Mesendoderm (in vitro differentiated cells): ENCODE results near the gene ALDH8A1.
A peak's percentile ranks its signal among the peaks of the same experiment; 100 is the strongest.

Source experiments
- DNase-seq: peaks from one replicate; pipeline ENCODE4 v3.0.0; 2013
- H2AK5ac ChIP-seq: 2 replicates; pipeline ENCODE4 v1.6.1; 2013; ENCODE audit warnings: low read length, inconsistent platforms
- H2BK120ac ChIP-seq: 2 replicates; pipeline ENCODE4 v1.6.1; 2013; ENCODE audit warnings: low read depth, mild to moderate bottlenecking, low read length, moderate library complexity, mixed read lengths
- H2BK15ac ChIP-seq: replicated peaks from 2 replicates; pipeline ENCODE4 v1.6.1; 2013; ENCODE audit warnings: low read depth, mild to moderate bottlenecking, moderate library complexity
- H2BK5ac ChIP-seq: 2 replicates; pipeline ENCODE4 v1.6.1; 2013; ENCODE audit warnings: low read length, inconsistent platforms
- H3K18ac ChIP-seq: 2 replicates; pipeline ENCODE4 v1.6.1; 2013; ENCODE audit warnings: mild to moderate bottlenecking, low read length, mixed read lengths
- H3K23ac ChIP-seq: one replicate; pipeline ENCODE4 v1.6.1; 2013; ENCODE audit warnings: low read length
- H3K27ac ChIP-seq: 2 replicates; pipeline ENCODE4 v1.5.1; 2013; ENCODE audit warnings: low read depth, mild to moderate bottlenecking, inconsistent platforms, low read length, moderate library complexity
- H3K27me3 ChIP-seq: 2 replicates; pipeline ENCODE4 v1.6.1; 2013; ENCODE audit warnings: low read length, control low read depth, mild to moderate bottlenecking, inconsistent platforms; ENCODE audit not compliant: insufficient read depth, poor library complexity
- H3K36me3 ChIP-seq: 2 replicates; pipeline ENCODE4 v1.6.1; 2013; ENCODE audit warnings: low read length, inconsistent platforms; ENCODE audit not compliant: control insufficient read depth, insufficient read depth
- H3K4ac ChIP-seq: one replicate; pipeline ENCODE4 v1.6.1; 2013; ENCODE audit warnings: low read depth, mild to moderate bottlenecking, low read length, moderate library complexity
- H3K4me1 ChIP-seq: 2 replicates; pipeline ENCODE4 v1.6.1; 2013; ENCODE audit warnings: low read depth, low read length, inconsistent platforms; ENCODE audit not compliant: control insufficient read depth
- H3K4me2 ChIP-seq: 2 replicates; pipeline ENCODE4 v1.6.1; 2013; ENCODE audit warnings: low read length
- H3K4me3 ChIP-seq: 2 replicates; pipeline ENCODE4 v1.5.1; 2013; ENCODE audit warnings: mild to moderate bottlenecking, low read length
- H3K56ac ChIP-seq: one replicate; pipeline ENCODE4 v1.6.1; 2013; ENCODE audit warnings: low read length
- H3K79me1 ChIP-seq: 2 replicates; pipeline ENCODE4 v1.6.1; 2013; ENCODE audit warnings: low read length, inconsistent platforms
- H3K79me2 ChIP-seq: 2 replicates; pipeline ENCODE4 v1.6.1; 2013; ENCODE audit warnings: mild to moderate bottlenecking, low read length; ENCODE audit not compliant: control insufficient read depth, insufficient read depth
- H3K9ac ChIP-seq: 2 replicates; pipeline ENCODE4 v1.6.1; 2013; ENCODE audit warnings: low read length, inconsistent platforms
- H4K5ac ChIP-seq: one replicate; pipeline ENCODE4 v1.6.1; 2013; ENCODE audit warnings: low read length
- H4K8ac ChIP-seq: one replicate; pipeline ENCODE4 v1.6.1; 2013; ENCODE audit warnings: low read depth, mild to moderate bottlenecking, control low read depth, low read length, moderate library complexity
- WGBS: extraction: QIAGEN DNeasy Blood & Tissue Kit; methylation state at CpG from one replicate; pipeline ENCODE4 v1.1.7; 2013; ENCODE audit warnings: low lambda C conversion rate, missing lambda C conversion rate; ENCODE audit not compliant: insufficient coverage; ENCODE audit errors: extremely low coverage; 5-methylcytosine and 5-hydroxymethylcytosine counted together

The ALDH8A1 gene

GRCh38 chr6:134918418-134918961 is 31.4 kb downstream of the ALDH8A1 start:
- no peak overlapping the region for H3K27ac ChIP-seq
- no peak overlapping the region for H3K18ac ChIP-seq
- no peak for DNase-seq
- H3K4ac ChIP-seq, result no peak overlapping the region
- H4K8ac ChIP-seq, result no peak overlapping the region
- H2BK5ac ChIP-seq, result no peak overlapping the region
- H3K4me2 ChIP-seq, result no peak overlapping the region
- H3K56ac ChIP-seq, result no peak overlapping the region
- H3K36me3 ChIP-seq, result no peaks in the 10 kb centered on the region
- no CpG with 5 or more reads among the region's 17 CpGs for WGBS
- H3K23ac ChIP-seq, result no peak overlapping the region
- H3K9ac ChIP-seq, result no peak overlapping the region
- H3K4me1 ChIP-seq, result no peaks in the 10 kb centered on the region
- no peaks in the 10 kb centered on the region for H3K27me3 ChIP-seq
- H3K79me2 ChIP-seq, result no peaks in the 10 kb centered on the region
- H3K4me3 ChIP-seq, result no peak overlapping the region
- H2BK120ac ChIP-seq, result no peak overlapping the region
- no peak overlapping the region for H2BK15ac ChIP-seq
- H4K5ac ChIP-seq, result no peak overlapping the region
- H3K79me1 ChIP-seq, result no peaks in the 10 kb centered on the region
- H2AK5ac ChIP-seq, result no peak overlapping the region

GRCh38 chr6:134911547-134911946 is 38.4 kb downstream of the ALDH8A1 start:
- Histone ChIP-seq H3K56ac (no peak overlapping the region), H2BK5ac (no peak overlapping the region), H3K27me3 (no peaks in the 10 kb centered on the region), H2BK120ac (no peak overlapping the region), H3K36me3 (no peaks in the 10 kb centered on the region), H3K23ac (no peak overlapping the region), H3K79me2 (no peaks in the 10 kb centered on the region), H3K4ac (no peak overlapping the region), H3K4me3 (no peak overlapping the region), H3K4me1 (no peaks in the 10 kb centered on the region), H4K5ac (no peak overlapping the region), H3K4me2 (no peak overlapping the region), H2AK5ac (no peak overlapping the region), H3K18ac (no peak overlapping the region), H2BK15ac (no peak overlapping the region), H3K27ac (no peak overlapping the region), H3K79me1 (no peaks in the 10 kb centered on the region), H4K8ac (no peak overlapping the region), H3K9ac (no peak overlapping the region)
- no CpG with 5 or more reads among the region's 1 CpG for WGBS
- no peak for DNase-seq

- no peak overlapping the region for H3K4me2 ChIP-seq
- H4K5ac ChIP-seq, result no peak overlapping the region
- no peak for DNase-seq
- H3K36me3 ChIP-seq, result no peaks in the 10 kb centered on the region
- no peak overlapping the region for H2BK120ac ChIP-seq
- no peak overlapping the region for H4K8ac ChIP-seq
- no peak overlapping the region for H2BK15ac ChIP-seq
- H3K23ac ChIP-seq, result no peak overlapping the region
- no peak overlapping the region for H3K18ac ChIP-seq
- no peak overlapping the region for H3K56ac ChIP-seq
- no peaks in the 10 kb centered on the region for H3K4me1 ChIP-seq
- H3K9ac ChIP-seq, result no peak overlapping the region
- no CpG with 5 or more reads among the region's 1 CpG for WGBS
- no peak overlapping the region for H3K4ac ChIP-seq
- no peaks in the 10 kb centered on the region for H3K79me1 ChIP-seq
- no peaks in the 10 kb centered on the region for H3K79me2 ChIP-seq
- no peak overlapping the region for H2AK5ac ChIP-seq
- no peak overlapping the region for H3K4me3 ChIP-seq
- no peak overlapping the region for H2BK5ac ChIP-seq
- H3K27me3 ChIP-seq, result no peaks in the 10 kb centered on the region
- H3K27ac ChIP-seq, result no peak overlapping the region
These were observed 39.3 kb downstream of the ALDH8A1 start for GRCh38 chr6:134910593-134910935.

- Histone ChIP-seq H4K8ac (no peak overlapping the region), H3K4me2 (no peak overlapping the region), H2AK5ac (no peak overlapping the region), H3K18ac (no peak overlapping the region), H2BK5ac (no peak overlapping the region), H2BK15ac (no peak overlapping the region), H3K27ac (no peak overlapping the region), H3K27me3 (no peaks in the 10 kb centered on the region), H2BK120ac (no peak overlapping the region), H4K5ac (no peak overlapping the region), H3K79me1 (no peaks in the 10 kb centered on the region), H3K36me3 (no peaks in the 10 kb centered on the region), H3K4me1 (no peaks in the 10 kb centered on the region), H3K23ac (no peak overlapping the region), H3K4me3 (no peak overlapping the region), H3K79me2 (no peaks in the 10 kb centered on the region), H3K9ac (no peak overlapping the region), H3K56ac (no peak overlapping the region), H3K4ac (no peak overlapping the region)
- no peak for DNase-seq
- no CpG with 5 or more reads among the region's 11 CpGs for WGBS
These were observed 40.0 kb downstream of the ALDH8A1 start for GRCh38 chr6:134909701-134910592.

GRCh38 chr6:134908906-134909516 is 40.9 kb downstream of the ALDH8A1 start:
- peak; percentile 20 for DNase-seq
- no peak overlapping the region for H2BK120ac ChIP-seq
- no peak overlapping the region for H3K4me2 ChIP-seq
- no peak overlapping the region for H2BK15ac ChIP-seq
- no peak overlapping the region for H4K8ac ChIP-seq
- H3K9ac ChIP-seq, result no peak overlapping the region
- no peaks in the 10 kb centered on the region for H3K79me1 ChIP-seq
- H2BK5ac ChIP-seq, result no peak overlapping the region
- H3K23ac ChIP-seq, result no peak overlapping the region
- H3K36me3 ChIP-seq, result no peaks in the 10 kb centered on the region
- H3K27me3 ChIP-seq, result no peaks in the 10 kb centered on the region
- H3K18ac ChIP-seq, result no peak overlapping the region
- no CpG with 5 or more reads among the region's 12 CpGs for WGBS
- H3K79me2 ChIP-seq, result no peaks in the 10 kb centered on the region
- no peak overlapping the region for H4K5ac ChIP-seq
- H2AK5ac ChIP-seq, result no peak overlapping the region
- no peak overlapping the region for H3K27ac ChIP-seq
- no peaks in the 10 kb centered on the region for H3K4me1 ChIP-seq
- no peak overlapping the region for H3K4me3 ChIP-seq
- no peak overlapping the region for H3K56ac ChIP-seq
- no peak overlapping the region for H3K4ac ChIP-seq
